PC-3 (cell line): ENCODE results near the gene NANOS3. TPM values are rescaled to one million over a fixed set of nuclear protein-coding genes. Genes with fewer than 3 reads are reported as not detected.

Source experiments
- ATAC-seq: fragments of 200-7000 bp; cut with Tn5 transposase; 2 replicates; pipeline ENCODE4 v1.9.1; 2020; ENCODE audit warnings: mild to moderate bottlenecking, moderate library complexity
- Bru-seq: library from RNA; stranded (reverse); fragments of 400-500 nt; gene quantifications from one replicate; lab custom pipeline; 2021; lab: Mats Ljungman, UMichigan
- BruChase-seq, 2 experiments: library from RNA; stranded (reverse); fragments of 400-500 nt; gene quantifications; one replicate each; lab custom pipeline; 2021; lab: Mats Ljungman, UMichigan
- BruUV-seq: library from RNA; stranded (reverse); fragments of 400-500 nt; replicated peaks from 2 replicates; lab custom pipeline; 2021; lab: Mats Ljungman, UMichigan
- CTCF ChIA-PET: fragments of 300-600 bp; sonication (Branson Sonifier 250); formaldehyde crosslinking; loops from one replicate; lab custom pipeline; 2022; ENCODE audit warnings: antibody characterized with exemption; lab: Charles Lee
- POLR2A ChIA-PET: fragments of 300-600 bp; sonication (Branson Sonifier 250); formaldehyde crosslinking; loops from one replicate; lab custom pipeline; 2022; ENCODE audit warnings: antibody characterized with exemption; ENCODE audit not compliant: unreplicated experiment; lab: Charles Lee
- DNase-seq: peaks from one replicate; pipeline ENCODE4 v3.0.0-alpha.2; 2015
- H2AFZ ChIP-seq: fragments of 300-600 bp; sonication (generic); 2 replicates; pipeline ENCODE4 v1.6.0; 2016; ENCODE audit warnings: antibody characterized with exemption, low read length
- H3F3A ChIP-seq: fragments of 300-600 bp; sonication (generic); one replicate; pipeline ENCODE4 v1.6.0; 2017; ENCODE audit warnings: antibody characterized with exemption, low read length, control low read depth, mild to moderate bottlenecking; ENCODE audit not compliant: unreplicated experiment
- H3K27ac ChIP-seq: fragments of 300-600 bp; sonication (generic); 2 replicates; pipeline ENCODE4 v1.5.1; 2016; ENCODE audit warnings: mild to moderate bottlenecking, low read length
- H3K27me3 ChIP-seq: fragments of 300-600 bp; sonication (generic); 2 replicates; pipeline ENCODE4 v1.6.1; 2016; ENCODE audit warnings: low read length, mixed read lengths
- H3K36me3 ChIP-seq: fragments of 300-600 bp; sonication (generic); 2 replicates; pipeline ENCODE4 v1.6.1; 2016; ENCODE audit warnings: low read depth, mixed run types, low read length, mixed read lengths
- H3K4me1 ChIP-seq: fragments of 300-600 bp; sonication (generic); 2 replicates; pipeline ENCODE4 v1.5.1; 2016; ENCODE audit warnings: low read length; ENCODE audit not compliant: insufficient read depth
- H3K4me2 ChIP-seq: fragments of 300-600 bp; sonication (generic); 2 replicates; pipeline ENCODE4 v1.6.0; 2016; ENCODE audit warnings: low read length
- H3K4me3 ChIP-seq: fragments of 300-600 bp; sonication (generic); 2 replicates; pipeline ENCODE4 v1.5.1; 2016; ENCODE audit warnings: mild to moderate bottlenecking, low read length, mixed read lengths
- H3K79me2 ChIP-seq: fragments of 300-600 bp; sonication (generic); 2 replicates; pipeline ENCODE4 v1.6.1; 2017; ENCODE audit warnings: low read length, mixed read lengths
- H3K9ac ChIP-seq: fragments of 300-600 bp; sonication (generic); 2 replicates; pipeline ENCODE4 v1.6.0; 2016; ENCODE audit warnings: mild to moderate bottlenecking, low read length
- H3K9me2 ChIP-seq: fragments of 300-600 bp; sonication (generic); replicated peaks from 2 replicates; pipeline ENCODE4 v1.6.1; 2016; ENCODE audit warnings: mixed run types, low read length, mixed read lengths
- H3K9me3 ChIP-seq: fragments of 300-600 bp; sonication (generic); 2 replicates; pipeline ENCODE4 v1.6.1; 2016; ENCODE audit warnings: low read length, mixed read lengths
- H4K20me1 ChIP-seq: fragments of 300-600 bp; sonication (generic); 2 replicates; pipeline ENCODE4 v1.6.1; 2016; ENCODE audit warnings: low read length, mixed read lengths
- EZH2 ChIP-seq: fragments of 300-600 bp; sonication (generic); IDR thresholded peaks from one replicate; pipeline ENCODE4 v1.6.1; 2017; ENCODE audit warnings: antibody characterized with exemption, mild to moderate bottlenecking, low read length; ENCODE audit not compliant: unreplicated experiment
- EZH2phosphoT487 ChIP-seq: fragments of 300-600 bp; sonication (generic); IDR thresholded peaks from 2 replicates; pipeline ENCODE4 v1.6.1; 2018; ENCODE audit warnings: mild to moderate bottlenecking, antibody characterized with exemption, low read length, borderline replicate concordance
- intact Hi-C: fragments of 100-400 bp; cut with micrococcal nuclease; formaldehyde crosslinking; loops from 2 replicates; pipeline ENCODE4 v1.9.0; 2023
- long read RNA-seq: library from polyadenylated mRNA; unstranded; transcript quantifications from one replicate; pipeline ENCODE4 v2.0.0, GENCODE V29; 2021; ENCODE audit not compliant: unreplicated experiment
- total RNA-seq: library from RNA; depleted of rRNA; stranded (reverse); fragments of >200 nt; gene quantifications from 2 replicates; pipeline ENCODE4 v1.2.3, GENCODE V29; 2014; rRNA removed
- TF ChIP-seq, protein P1 (sequence below): fragments of 300-600 bp; sonication (generic); conservative IDR thresholded peaks from 2 replicates; pipeline ENCODE4 v1.5.1; 2017; ENCODE audit warnings: antibody characterized with exemption, low read depth, mild to moderate bottlenecking, low read length

NANOS3 gene
- 1.7 TPM in 1 of 2 replicates, not detected in the other for total RNA-seq
- Bru-seq, nascent RNA = percentile 39 among the genes with signal in this experiment
- percentile 46 among the genes with signal in this experiment for BruChase-seq, experiment 1, labeled RNA remaining after a 6-hour chase
- percentile 49 among the genes with signal in this experiment for BruChase-seq, experiment 2, labeled RNA remaining after a 2-hour chase
- long read RNA-seq, partial matches to known transcripts = 0 of 2 reads
- long read RNA-seq, other reads (novel, unspliced or antisense) = 1 of 2 reads

GRCh38 chr19:13876834-13877233 lies at the start of gene NANOS3:
TSS of gene NANOS3 (plus strand) at chr19:13877134. CDS start at chr19:13877249, 115 bp downstream.
- H3K79me2 ChIP-seq = no peaks in the 10 kb centered on the region
- no peaks in the 10 kb centered on the region for H3K9me3 ChIP-seq
- intact Hi-C loops = no loop called here
- peak within 1 kb of the TSS; percentile 55 for H3K4me2 ChIP-seq
- ATAC-seq = no peak
- no peaks in the 10 kb centered on the region for H3F3A ChIP-seq
- POLR2A ChIA-PET = interaction anchor here (1.0 kb wide), 1 partner anchor 14 kb away, joined by 3 read pairs; no protein-coding TSS in a partner anchor
- no TSS peak for BruUV-seq
- H3K9me2 ChIP-seq = no peaks in the 10 kb centered on the region
- H3K4me1 ChIP-seq = peaks cover 11% of the 10 kb centered on the region
- TF ChIP-seq, protein P1, sequence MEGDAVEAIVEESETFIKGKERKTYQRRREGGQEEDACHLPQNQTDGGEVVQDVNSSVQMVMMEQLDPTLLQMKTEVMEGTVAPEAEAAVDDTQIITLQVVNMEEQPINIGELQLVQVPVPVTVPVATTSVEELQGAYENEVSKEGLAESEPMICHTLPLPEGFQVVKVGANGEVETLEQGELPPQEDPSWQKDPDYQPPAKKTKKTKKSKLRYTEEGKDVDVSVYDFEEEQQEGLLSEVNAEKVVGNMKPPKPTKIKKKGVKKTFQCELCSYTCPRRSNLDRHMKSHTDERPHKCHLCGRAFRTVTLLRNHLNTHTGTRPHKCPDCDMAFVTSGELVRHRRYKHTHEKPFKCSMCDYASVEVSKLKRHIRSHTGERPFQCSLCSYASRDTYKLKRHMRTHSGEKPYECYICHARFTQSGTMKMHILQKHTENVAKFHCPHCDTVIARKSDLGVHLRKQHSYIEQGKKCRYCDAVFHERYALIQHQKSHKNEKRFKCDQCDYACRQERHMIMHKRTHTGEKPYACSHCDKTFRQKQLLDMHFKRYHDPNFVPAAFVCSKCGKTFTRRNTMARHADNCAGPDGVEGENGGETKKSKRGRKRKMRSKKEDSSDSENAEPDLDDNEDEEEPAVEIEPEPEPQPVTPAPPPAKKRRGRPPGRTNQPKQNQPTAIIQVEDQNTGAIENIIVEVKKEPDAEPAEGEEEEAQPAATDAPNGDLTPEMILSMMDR = no peak
- TF ChIP-seq EZH2phosphoT487 (no peak), EZH2 (no peak)
- CTCF ChIA-PET = interaction anchor here (1.1 kb wide), 1 partner anchor 15 kb away, joined by 6 read pairs; no protein-coding TSS in a partner anchor
- no peak within 1 kb of the TSS for H3K27ac ChIP-seq
- no peaks in the 10 kb centered on the region for H3K36me3 ChIP-seq
- no peak within 1 kb of the TSS for H3K9ac ChIP-seq
- H3K27me3 ChIP-seq = no peaks in the 10 kb centered on the region
- H3K4me3 ChIP-seq = no peak within 1 kb of the TSS
- H4K20me1 ChIP-seq = no peaks in the 10 kb centered on the region
- peak within 1 kb of the TSS; percentile 69 for H2AFZ ChIP-seq
- DNase-seq = no peak

GRCh38 chr19:13827656-13828055 lies 49.3 kb upstream of the NANOS3 start:
- intact Hi-C loops = loop anchor here (5.0 kb wide), 1 partner anchor 35 kb away; no protein-coding TSS in a partner anchor
- Histone ChIP-seq H3K79me2 (no peaks in the 10 kb centered on the region), H3F3A (no peaks in the 10 kb centered on the region), H3K4me1 (no peaks in the 10 kb centered on the region), H3K9me2 (no peaks in the 10 kb centered on the region), H3K4me2 (no peak overlapping the region), H3K9me3 (no peaks in the 10 kb centered on the region), H3K27me3 (no peaks in the 10 kb centered on the region), H3K4me3 (no peak overlapping the region), H2AFZ (no peak overlapping the region), H3K27ac (no peak overlapping the region), H3K9ac (no peak overlapping the region), H3K36me3 (no peaks in the 10 kb centered on the region; the same call in 1 of the 2 replicates), H4K20me1 (no peaks in the 10 kb centered on the region)
- POLR2A ChIA-PET = interaction anchor here (0.6 to 0.7 kb wide), 2 partner anchors 11 to 20 kb away, joined by 3 to 13 read pairs; no protein-coding TSS in a partner anchor
- DNase-seq (no peak), ATAC-seq (no peak)
- no peak for TF ChIP-seq EZH2
- no peak for TF ChIP-seq EZH2phosphoT487
- TF ChIP-seq, protein P1 = no peak
- CTCF ChIA-PET = interaction anchor here (0.5 to 0.9 kb wide), 2 partner anchors 34 kb away, joined by 4 to 7 read pairs; no protein-coding TSS in a partner anchor
- no TSS peak for BruUV-seq
